ENCODE results near the gene MLYCD. TPM values are rescaled to one million over a fixed set of nuclear protein-coding genes. Genes with fewer than 3 reads are reported as not detected.

Gene MLYCD
- total RNA-seq, 1 experiment from 2014 or later, result 2.0 TPM

DNA sequence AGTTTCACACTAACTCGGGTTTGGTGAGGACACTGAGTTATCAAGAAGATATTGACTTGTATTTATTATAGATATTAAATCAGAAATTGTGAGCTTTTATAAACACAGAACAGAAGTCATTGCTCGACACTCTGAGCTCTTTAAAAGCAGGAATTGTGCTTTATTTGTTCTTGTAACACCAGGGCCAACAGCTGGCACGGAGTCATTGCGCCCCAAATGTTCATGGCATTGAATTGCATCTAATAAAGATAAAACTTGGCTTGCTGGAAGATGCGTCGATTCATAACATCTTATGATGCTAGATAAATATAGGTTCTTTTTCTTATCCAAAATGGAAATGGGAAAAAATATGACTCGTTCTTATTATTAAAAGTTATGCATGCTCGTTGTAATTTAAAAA lies 11.8 kb upstream of the MLYCD start:
- peak; percentile 42 for DNase-seq (ENCODE audit: low spot score)
- no TSS peak for BruUV-seq (replicated peaks)

DNA sequence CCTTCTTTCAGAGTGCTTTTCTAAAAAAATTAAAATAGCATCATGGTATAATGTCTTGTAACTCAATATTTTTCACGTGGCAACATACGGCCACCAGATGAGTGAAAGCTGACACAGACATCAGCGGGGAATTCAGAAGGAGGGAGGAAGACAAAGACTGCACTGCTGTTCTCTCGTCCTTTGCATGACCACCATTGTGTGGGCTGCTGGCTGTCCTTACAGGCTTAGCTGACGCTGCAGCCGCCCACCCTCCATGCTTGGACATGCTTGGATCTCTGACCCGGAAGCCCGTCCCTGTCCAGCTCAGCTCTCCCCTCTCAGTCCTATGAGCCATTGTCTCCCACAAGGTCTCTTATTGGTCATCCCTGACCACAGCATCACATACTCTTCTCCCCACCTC lies 11.4 kb upstream of the MLYCD start:
- intact Hi-C loops (cut with micrococcal nuclease; ENCODE audit: unreplicated experiment), result no loop called here
- Histone ChIP-seq H3K36me3 (ENCODE audit: insufficient read depth, low read length, poor library complexity, severe bottlenecking) (no peaks in the 10 kb centered on the region), H3K4me3 (ENCODE audit: low read depth, low read length, poor library complexity, severe bottlenecking) (no peak overlapping the region), H3K4me1 (ENCODE audit: insufficient read depth, low read length, poor library complexity, severe bottlenecking) (no peaks in the 10 kb centered on the region), H3K9me3 (ENCODE audit: low read depth, low read length, poor library complexity, severe bottlenecking) (no peaks in the 10 kb centered on the region), H3K27ac (ENCODE audit: low read depth, low read length, poor library complexity, severe bottlenecking) (no peak overlapping the region), H3K27me3 (replicated peaks; ENCODE audit: insufficient read depth, low read depth, low read length, poor library complexity) (no peaks in the 10 kb centered on the region)
- TF ChIP-seq EZH2 (IDR thresholded peaks at IDR 0.05; ENCODE audit: borderline replicate concordance, low read depth, low read length, poor library complexity, severe bottlenecking), result no peak
- TF ChIP-seq CTCF (conservative IDR thresholded peaks at IDR 0.05; ENCODE audit: low read depth, low read length), result no peak
- ChIA-PET POLR2A (ENCODE audit: low non-redundant PET) (no interaction called here), CTCF (interaction anchor here (1.0 kb wide), 1 partner anchor 61 kb away, joined by 4 read pairs; no protein-coding TSS in a partner anchor)
- DNase-seq (ENCODE audit: low spot score), result no peak
- no TSS peak for BruUV-seq (replicated peaks)

More for the DNA sequence above, 11.8 kb upstream of the MLYCD start:
- ChIA-PET POLR2A (ENCODE audit: low non-redundant PET) (no interaction called here), CTCF (interaction anchor here (1.0 kb wide), 1 partner anchor 61 kb away, joined by 4 read pairs; no protein-coding TSS in a partner anchor)
- Histone ChIP-seq H3K4me1 (ENCODE audit: insufficient read depth, low read length, poor library complexity, severe bottlenecking) (no peaks in the 10 kb centered on the region), H3K27ac (ENCODE audit: low read depth, low read length, poor library complexity, severe bottlenecking) (no peak overlapping the region), H3K9me3 (ENCODE audit: low read depth, low read length, poor library complexity, severe bottlenecking) (no peaks in the 10 kb centered on the region), H3K27me3 (replicated peaks; ENCODE audit: insufficient read depth, low read depth, low read length, poor library complexity) (no peaks in the 10 kb centered on the region), H3K36me3 (ENCODE audit: insufficient read depth, low read length, poor library complexity, severe bottlenecking) (no peaks in the 10 kb centered on the region), H3K4me3 (ENCODE audit: low read depth, low read length, poor library complexity, severe bottlenecking) (no peak overlapping the region)
- intact Hi-C loops (cut with micrococcal nuclease; ENCODE audit: unreplicated experiment), result no loop called here
- no peak for TF ChIP-seq EZH2 (IDR thresholded peaks at IDR 0.05; ENCODE audit: borderline replicate concordance, low read depth, low read length, poor library complexity, severe bottlenecking)
- TF ChIP-seq CTCF (conservative IDR thresholded peaks at IDR 0.05; ENCODE audit: low read depth, low read length), result peak; percentile 64

DNA sequence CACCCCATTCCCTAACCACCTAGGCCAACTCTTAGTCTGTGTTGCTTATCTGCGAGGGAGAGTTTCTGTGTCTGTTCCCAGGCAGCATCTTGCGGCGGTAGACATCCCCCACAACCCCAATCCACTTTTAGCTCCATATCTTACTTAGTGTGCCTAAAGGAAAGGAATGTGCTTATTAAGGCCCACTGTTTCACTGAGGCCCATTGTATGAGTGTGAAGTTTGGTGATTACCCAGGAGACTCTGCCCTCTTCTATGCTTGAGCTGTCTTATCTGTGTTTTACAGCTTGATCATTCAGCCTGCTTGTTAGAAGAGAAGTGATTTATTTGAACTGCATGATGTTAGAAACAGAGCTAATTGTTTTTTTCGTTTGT lies 10.3 kb upstream of the MLYCD start:
- H3K36me3 ChIP-seq (ENCODE audit: insufficient read depth, low read length, poor library complexity, severe bottlenecking), result no peaks in the 10 kb centered on the region
- DNase-seq (ENCODE audit: low spot score), result no peak
- intact Hi-C loops (cut with micrococcal nuclease; ENCODE audit: unreplicated experiment), result no loop called here
- BruUV-seq (replicated peaks), result no TSS peak
- H3K4me3 ChIP-seq (ENCODE audit: low read depth, low read length, poor library complexity, severe bottlenecking), result no peak overlapping the region
- H3K27ac ChIP-seq (ENCODE audit: low read depth, low read length, poor library complexity, severe bottlenecking), result no peak overlapping the region
- POLR2A ChIA-PET (ENCODE audit: low non-redundant PET), result interaction anchor here (0.7 kb wide), 1 partner anchor 41 kb away, joined by 3 read pairs; no protein-coding TSS in a partner anchor
- H3K4me1 ChIP-seq (ENCODE audit: insufficient read depth, low read length, poor library complexity, severe bottlenecking), result no peaks in the 10 kb centered on the region
- TF ChIP-seq CTCF (conservative IDR thresholded peaks at IDR 0.05; ENCODE audit: low read depth, low read length) (no peak), EZH2 (IDR thresholded peaks at IDR 0.05; ENCODE audit: borderline replicate concordance, low read depth, low read length, poor library complexity, severe bottlenecking) (no peak)
- CTCF ChIA-PET, result no interaction called here
- no peaks in the 10 kb centered on the region for H3K9me3 ChIP-seq (ENCODE audit: low read depth, low read length, poor library complexity, severe bottlenecking)
- no peaks in the 10 kb centered on the region for H3K27me3 ChIP-seq (replicated peaks; ENCODE audit: insufficient read depth, low read depth, low read length, poor library complexity)

Data from A673 (cell line).